Gastrocnemius medialis (tissue), 4 donors: ENCODE results near the gene PHKA1. TPM values are rescaled to one million over a fixed set of nuclear protein-coding genes. Genes with fewer than 3 reads are reported as not detected.
"Not testable (repeated sequence)": the region's sequence is repeated elsewhere in the genome, so short reads cannot be mapped to it uniquely, and the experiment has no call there.

Source experiments
- ATAC-seq, 2 donors: fragments of 150-250 bp; one replicate each; pipeline ENCODE4 v1.9.1; 2016
- DNase-seq, 2 donors: peaks; one replicate each; pipeline ENCODE4 v3.0.0-alpha.2; 2019
- H3K27ac ChIP-seq, 4 donors: fragments of 200-600 bp; sonication (generic); 1 replicate in 1 of 4; 2 replicates in 3 of 4; pipeline ENCODE4 v1.5.1; 2016 to 2018; ENCODE audit warnings: mild to moderate bottlenecking in 2 of 4, moderate library complexity in 1 of 4
- H3K27me3 ChIP-seq, 3 donors: fragments of 200-600 bp; sonication (generic) in 2 of 3; 1 replicate in 1 of 3; 2 replicates in 2 of 3; pipeline versions ENCODE4 v1.5.1 to v1.6.0; 2016 to 2019; ENCODE audit warnings: mild to moderate bottlenecking in 1 of 3, moderate library complexity in 1 of 3
- H3K36me3 ChIP-seq, 2 donors: fragments of 200-600 bp; sonication (generic) in 1 of 2; one replicate each; pipeline ENCODE4 v1.5.1; 2017 to 2018
- H3K4me1 ChIP-seq, 2 donors: fragments of 200-600 bp; sonication (generic) in 1 of 2; one replicate each; pipeline ENCODE4 v1.5.1; 2016 to 2017; ENCODE audit warnings: mild to moderate bottlenecking in 2 of 2
- H3K4me3 ChIP-seq, 4 donors: fragments of 200-600 bp; sonication (generic) in 3 of 4; 1 replicate in 1 of 4; 2 replicates in 3 of 4; pipeline ENCODE4 v1.5.1; 2016 to 2019; ENCODE audit warnings: mild to moderate bottlenecking in 2 of 4
- H3K9me3 ChIP-seq, 3 donors: fragments of 200-600 bp; sonication (generic) in 2 of 3; 1 replicate in 1 of 3; 2 replicates in 2 of 3; pipeline ENCODE4 v1.5.1; 2016 to 2019
- POLR2A ChIP-seq, 2 donors: fragments of 450-650 bp; IDR thresholded peaks; one replicate each; pipeline ENCODE4 v1.6.1; 2017; ENCODE audit warnings: antibody characterized with exemption in 2 of 2, mild to moderate bottlenecking in 2 of 2, moderate library complexity in 2 of 2
- in situ Hi-C, 4 donors: fragments of 200-750 bp; cut with MboI; loops; one replicate each; pipeline versions ENCODE4 v1.15.0 to v1.8.0; 2017; ENCODE audit warnings: low sequenced_read_pairs in 4 of 4
- intact Hi-C: fragments of 100-400 bp; cut with DNase I; formaldehyde crosslinking; loops from one replicate; pipeline ENCODE4 v1.15.1; 2023; ENCODE audit warnings: low total_unique reads
- total RNA-seq, 4 donors: library from RNA; depleted of rRNA; stranded (reverse); fragments of >200 nt; gene quantifications; one replicate each; pipeline versions ENCODE4 v1.1.0 to v1.2.3, GENCODE V29; 2016
- TF ChIP-seq, protein P1 (sequence below), 5 experiments: fragments of 450-650 bp in 3 of 5; fragments of 200-600 bp in 2 of 5; sonication (generic) in 2 of 5; IDR thresholded peaks in 4 of 5; conservative IDR thresholded peaks in 1 of 5; 1 replicate in 4 of 5; 2 replicates in 1 of 5; pipeline ENCODE4 v1.5.1; 2016 to 2019; ENCODE audit warnings: antibody characterized with exemption in 5 of 5, mild to moderate bottlenecking in 3 of 5, moderate library complexity in 3 of 5

Gene PHKA1
- total RNA-seq, 4 donors from 2014 or later: 33.5 to 176 (median 107) TPM

DNA sequence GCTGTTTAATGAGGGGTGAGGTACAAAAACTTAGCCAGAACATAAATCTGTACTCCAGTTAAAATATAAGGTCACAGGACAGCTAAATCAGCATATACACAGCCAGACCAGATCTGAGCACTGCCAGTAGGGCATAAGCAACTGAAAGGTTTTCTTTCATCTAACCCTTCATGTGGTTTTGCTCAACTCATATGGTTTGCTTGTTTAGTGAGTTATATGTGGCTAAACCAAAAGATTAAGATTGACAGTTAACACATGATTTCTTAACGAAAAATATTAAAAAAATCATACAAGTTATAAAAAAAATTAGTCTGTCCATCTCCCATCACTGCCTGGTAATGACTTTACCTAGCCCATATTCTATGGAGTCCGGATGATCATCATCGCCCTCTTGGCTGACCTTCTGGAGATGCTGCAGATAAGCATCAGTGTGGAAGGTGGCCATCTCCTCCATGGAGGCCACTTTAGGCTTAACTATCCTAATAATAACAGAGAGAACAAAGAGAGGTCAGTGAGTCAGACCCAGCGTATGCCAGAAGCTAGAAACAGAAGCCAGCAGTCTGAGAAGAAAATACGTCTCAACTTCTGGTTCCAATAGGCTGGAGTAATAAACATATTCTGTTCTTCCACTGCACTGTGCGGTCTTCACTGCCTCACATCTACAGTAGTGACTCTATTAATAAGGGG lies 145.6 kb downstream of the PHKA1 start:
- ATAC-seq (peak in 1 of 2 donors; percentile 31), DNase-seq (peak in 1 of 2 donors; percentile 38)
- Histone ChIP-seq H3K36me3 (peaks cover 0 to 25% of the 10 kb centered on the region in 2 donors), H3K4me3 (no peak overlapping the region), H3K9me3 (no peaks in the 10 kb centered on the region), H3K27ac (peak overlapping the region in 2 of 4 donors; percentile 3 to 52), H3K27me3 (no peaks in the 10 kb centered on the region), H3K4me1 (no peaks in the 10 kb centered on the region)
- in situ Hi-C loops: no loop called here
- intact Hi-C loops: no loop called here
- TF ChIP-seq, protein P1, sequence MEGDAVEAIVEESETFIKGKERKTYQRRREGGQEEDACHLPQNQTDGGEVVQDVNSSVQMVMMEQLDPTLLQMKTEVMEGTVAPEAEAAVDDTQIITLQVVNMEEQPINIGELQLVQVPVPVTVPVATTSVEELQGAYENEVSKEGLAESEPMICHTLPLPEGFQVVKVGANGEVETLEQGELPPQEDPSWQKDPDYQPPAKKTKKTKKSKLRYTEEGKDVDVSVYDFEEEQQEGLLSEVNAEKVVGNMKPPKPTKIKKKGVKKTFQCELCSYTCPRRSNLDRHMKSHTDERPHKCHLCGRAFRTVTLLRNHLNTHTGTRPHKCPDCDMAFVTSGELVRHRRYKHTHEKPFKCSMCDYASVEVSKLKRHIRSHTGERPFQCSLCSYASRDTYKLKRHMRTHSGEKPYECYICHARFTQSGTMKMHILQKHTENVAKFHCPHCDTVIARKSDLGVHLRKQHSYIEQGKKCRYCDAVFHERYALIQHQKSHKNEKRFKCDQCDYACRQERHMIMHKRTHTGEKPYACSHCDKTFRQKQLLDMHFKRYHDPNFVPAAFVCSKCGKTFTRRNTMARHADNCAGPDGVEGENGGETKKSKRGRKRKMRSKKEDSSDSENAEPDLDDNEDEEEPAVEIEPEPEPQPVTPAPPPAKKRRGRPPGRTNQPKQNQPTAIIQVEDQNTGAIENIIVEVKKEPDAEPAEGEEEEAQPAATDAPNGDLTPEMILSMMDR (IDR thresholded peaks at IDR 0.05 in 4 of 5, conservative IDR thresholded peaks at IDR 0.05 in 1 of 5): no peak
- TF ChIP-seq POLR2A (IDR thresholded peaks at IDR 0.05): no peak

DNA sequence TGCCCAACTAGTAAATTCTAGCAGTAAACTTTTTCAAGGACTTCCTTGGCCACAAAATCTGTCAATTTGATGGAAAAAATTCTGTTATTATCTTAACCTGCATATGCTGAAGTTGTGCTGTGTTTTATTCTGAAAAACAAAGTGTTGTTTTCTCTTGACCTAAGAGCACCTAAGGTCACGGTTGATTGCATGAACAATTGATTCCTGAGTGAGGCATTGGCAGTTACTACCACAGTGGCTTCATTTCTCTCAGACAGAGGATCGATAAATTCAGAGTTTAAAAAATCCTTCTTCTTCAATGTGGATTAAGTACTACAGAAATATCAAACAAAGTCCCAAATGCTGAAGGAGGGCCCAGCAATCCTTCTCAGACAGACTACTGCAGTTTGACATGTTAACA lies 147.7 kb downstream of the PHKA1 start:
- ATAC-seq (no peak), DNase-seq (no peak)
- Histone ChIP-seq H3K36me3 (peaks cover 0 to 25% of the 10 kb centered on the region in 2 donors), H3K4me3 (no peak overlapping the region), H3K27me3 (no peaks in the 10 kb centered on the region), H3K4me1 (no peaks in the 10 kb centered on the region), H3K27ac (no peak overlapping the region), H3K9me3 (no peaks in the 10 kb centered on the region)
- no peak for TF ChIP-seq POLR2A (IDR thresholded peaks at IDR 0.05)
- TF ChIP-seq, protein P1 (IDR thresholded peaks at IDR 0.05 in 4 of 5, conservative IDR thresholded peaks at IDR 0.05 in 1 of 5): no peak
- in situ Hi-C loops (no loop called here), intact Hi-C loops (no loop called here)

DNA sequence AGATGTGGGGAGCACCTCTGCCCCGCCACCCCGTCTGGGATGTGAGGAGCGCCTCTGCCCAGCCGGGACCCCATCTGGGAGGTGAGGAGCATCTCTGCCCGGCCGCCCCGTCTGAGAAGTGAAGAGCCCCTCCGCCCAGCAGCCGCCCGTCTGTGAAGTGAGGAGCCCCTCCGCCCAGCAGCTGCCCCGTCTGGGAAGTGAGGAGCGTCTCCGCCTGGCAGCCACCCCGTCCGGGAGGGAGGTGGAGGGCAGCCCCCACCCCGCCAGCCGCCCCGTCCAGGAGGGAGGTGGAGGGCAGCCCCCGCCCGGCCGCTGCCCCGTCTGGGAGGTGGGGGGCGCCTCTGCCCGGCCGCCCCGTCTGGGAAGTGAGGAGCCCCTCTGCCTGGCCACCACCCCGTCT lies 154.5 kb downstream of the PHKA1 start:
- H3K27me3 ChIP-seq, H3K4me1 ChIP-seq, DNase-seq, H3K9me3 ChIP-seq, intact Hi-C loops, H3K4me3 ChIP-seq, H3K27ac ChIP-seq, H3K36me3 ChIP-seq, ATAC-seq, in situ Hi-C loops: not testable (repeated sequence)

DNA sequence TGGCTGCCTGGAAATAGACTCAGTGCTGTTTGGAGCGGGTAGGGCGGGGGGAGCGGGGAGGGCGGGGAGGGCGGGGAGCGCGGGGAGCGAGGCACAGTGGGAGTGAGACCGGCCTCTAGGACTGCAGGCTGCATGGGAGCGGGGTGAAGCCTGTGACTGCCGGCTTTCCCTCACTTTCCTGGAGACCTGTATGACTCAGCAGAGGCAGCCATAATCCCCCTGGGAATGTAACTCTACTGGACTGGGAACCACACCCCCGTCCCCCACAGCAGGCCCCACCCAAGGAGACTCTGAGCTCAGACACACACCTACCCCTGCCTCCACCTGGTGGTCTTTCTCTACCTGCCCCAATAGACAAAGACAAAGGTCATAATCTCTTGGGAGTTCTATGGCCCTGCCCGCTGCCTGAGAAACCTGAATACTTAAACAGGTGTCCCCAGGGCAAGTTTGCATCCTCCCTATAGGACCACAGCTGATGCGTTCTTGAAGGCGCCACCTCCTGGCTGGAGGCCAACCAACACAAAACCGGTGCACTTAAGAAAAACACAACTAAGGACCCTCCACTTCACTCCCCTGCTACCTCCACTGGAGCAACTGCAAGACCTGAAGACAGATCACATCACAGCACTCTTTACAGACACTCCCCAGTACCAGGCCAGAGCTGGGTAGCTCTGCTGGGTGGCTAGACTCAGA lies 159.5 kb downstream of the PHKA1 start:
- Histone ChIP-seq H3K27me3 (no peaks in the 10 kb centered on the region), H3K27ac (no peak overlapping the region), H3K9me3 (no peaks in the 10 kb centered on the region), H3K4me3 (no peak overlapping the region), H3K4me1 (no peaks in the 10 kb centered on the region), H3K36me3 (no peaks in the 10 kb centered on the region)
- in situ Hi-C loops: no loop called here
- TF ChIP-seq POLR2A (IDR thresholded peaks at IDR 0.05): no peak
- TF ChIP-seq, protein P1 (IDR thresholded peaks at IDR 0.05 in 4 of 5, conservative IDR thresholded peaks at IDR 0.05 in 1 of 5): no peak
- intact Hi-C loops: no loop called here
- DNase-seq (no peak), ATAC-seq (no peak)

DNA sequence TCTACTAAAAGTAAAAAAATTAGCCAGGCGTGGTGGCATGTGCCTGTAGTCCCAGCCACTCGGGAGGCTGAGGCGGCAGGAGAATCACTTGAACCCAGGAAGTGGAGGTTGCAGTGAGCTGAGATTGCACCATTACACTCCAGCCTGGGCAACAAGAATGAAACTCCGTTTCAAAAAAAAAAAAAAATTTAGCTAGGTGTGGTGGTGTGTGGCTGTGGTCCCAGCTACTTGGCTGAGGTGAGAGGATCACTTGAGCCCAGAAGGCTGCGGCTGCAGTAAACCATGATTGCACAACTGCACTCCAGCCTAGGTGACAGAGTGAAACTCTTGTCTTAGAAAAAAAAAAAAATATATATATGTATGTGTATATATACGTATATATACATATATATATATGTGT lies 161.7 kb downstream of the PHKA1 start:
- ATAC-seq: peak in 1 of 2 donors; percentile 84
- H3K4me1 ChIP-seq, H3K27ac ChIP-seq, H3K9me3 ChIP-seq, H3K4me3 ChIP-seq, H3K27me3 ChIP-seq, intact Hi-C loops, H3K36me3 ChIP-seq, in situ Hi-C loops: not testable (repeated sequence)
- peak in 1 of 2 donors; percentile 39 for DNase-seq
